PFSK-1 (cell line): ENCODE data around the gene FKBP5.

Experiments
- REST ChIP-seq, 2 experiments: IDR thresholded peaks; 2 replicates each; pipeline versions ENCODE4 v1.6.1 to v1.8.0; 2011 to 2012; ENCODE audit warnings: low read depth in 2 of 2, low read length in 2 of 2, control low read depth in 1 of 2, inconsistent platforms in 1 of 2, mild to moderate bottlenecking in 1 of 2, moderate library complexity in 1 of 2; ENCODE audit not compliant: insufficient read depth in 1 of 2
- TAF1 ChIP-seq: IDR thresholded peaks from 2 replicates; pipeline ENCODE4 v1.6.1; 2012; ENCODE audit warnings: low read length, control low read depth, borderline replicate concordance; ENCODE audit not compliant: insufficient read depth

DNA sequence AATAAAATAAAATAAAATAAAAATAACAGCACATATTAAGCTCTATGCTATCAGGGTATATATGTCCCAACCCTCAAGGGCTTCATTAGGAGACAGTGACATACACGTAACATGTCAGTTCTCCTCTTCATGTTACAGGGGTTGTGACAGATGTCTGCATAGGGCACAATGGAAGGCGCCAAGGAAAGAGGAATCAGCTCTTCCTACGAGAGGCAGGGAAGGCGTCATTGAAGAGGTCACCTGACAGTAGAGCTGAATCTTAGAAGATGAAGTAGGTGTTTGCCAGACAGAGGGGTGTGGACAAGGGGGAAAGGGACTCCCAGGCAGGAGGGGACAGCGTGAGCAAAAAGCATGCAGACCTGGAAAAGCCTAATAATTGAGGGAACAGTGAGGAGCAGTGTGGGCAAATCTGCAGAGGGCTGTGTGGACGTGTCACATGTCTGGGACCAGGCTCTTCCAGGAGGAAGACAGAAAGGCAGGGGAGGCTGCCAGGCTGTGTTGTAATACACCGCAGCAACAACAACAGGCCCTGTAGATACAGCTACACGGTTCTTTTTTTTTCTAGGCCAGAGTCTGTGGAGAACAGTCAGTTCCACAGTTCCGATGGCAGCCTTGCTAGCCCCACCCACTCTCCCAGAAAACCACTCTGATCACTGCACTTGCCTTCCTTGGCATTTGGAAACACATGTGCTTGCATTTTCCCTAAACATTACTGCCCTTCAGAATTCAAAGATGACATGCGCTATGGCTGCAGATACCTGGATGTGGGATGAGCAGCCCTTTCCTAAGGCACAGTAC, 2.5 kb upstream of the FKBP5 start:
- TF ChIP-seq TAF1: no peak
- no peak for TF ChIP-seq REST (IDR thresholded peaks at IDR 0.05; ENCODE audit: insufficient read depth in 1 of 2, low read depth in 2 of 2, low read length in 2 of 2)
